Adrenal gland (tissue), 5 donors: ENCODE data around the gene DOCK3.

ENCODE experiments used
- CTCF ChIP-seq, 6 experiments: fragments of 450-650 bp in 4 of 6; fragments of 200-600 bp in 2 of 6; sonication (generic) in 1 of 6; IDR thresholded peaks; 1 replicate in 5 of 6; 2 replicates in 1 of 6; pipeline versions ENCODE4 v1.5.1 to v1.8.0; 2016 to 2021; ENCODE audit warnings: antibody characterized with exemption in 6 of 6, mild to moderate bottlenecking in 2 of 6, moderate library complexity in 1 of 6
- POLR2A ChIP-seq, 2 donors: fragments of 450-650 bp; IDR thresholded peaks; one replicate each; pipeline ENCODE4 v1.6.1; 2017; ENCODE audit warnings: antibody characterized with exemption in 2 of 2, mild to moderate bottlenecking in 2 of 2, moderate library complexity in 1 of 2
- donor health status: DM: no; HTN: no; CAD: no.

GRCh38 chr3:51063053-51063452 is 388.3 kb downstream of the DOCK3 start:
- TF ChIP-seq CTCF (IDR thresholded peaks at IDR 0.05): no peak
- TF ChIP-seq POLR2A (IDR thresholded peaks at IDR 0.05): no peak
